NCI-H1694 treated with DMSO at 0.1 percent for 48 hours (cell line): ENCODE results near the gene SLC24A4.

Experiments used
- DNase-seq: peaks from one replicate; lab custom pipeline; 2025; lab: John Stamatoyannopoulos, UW

SLC24A4 gene

DNA sequence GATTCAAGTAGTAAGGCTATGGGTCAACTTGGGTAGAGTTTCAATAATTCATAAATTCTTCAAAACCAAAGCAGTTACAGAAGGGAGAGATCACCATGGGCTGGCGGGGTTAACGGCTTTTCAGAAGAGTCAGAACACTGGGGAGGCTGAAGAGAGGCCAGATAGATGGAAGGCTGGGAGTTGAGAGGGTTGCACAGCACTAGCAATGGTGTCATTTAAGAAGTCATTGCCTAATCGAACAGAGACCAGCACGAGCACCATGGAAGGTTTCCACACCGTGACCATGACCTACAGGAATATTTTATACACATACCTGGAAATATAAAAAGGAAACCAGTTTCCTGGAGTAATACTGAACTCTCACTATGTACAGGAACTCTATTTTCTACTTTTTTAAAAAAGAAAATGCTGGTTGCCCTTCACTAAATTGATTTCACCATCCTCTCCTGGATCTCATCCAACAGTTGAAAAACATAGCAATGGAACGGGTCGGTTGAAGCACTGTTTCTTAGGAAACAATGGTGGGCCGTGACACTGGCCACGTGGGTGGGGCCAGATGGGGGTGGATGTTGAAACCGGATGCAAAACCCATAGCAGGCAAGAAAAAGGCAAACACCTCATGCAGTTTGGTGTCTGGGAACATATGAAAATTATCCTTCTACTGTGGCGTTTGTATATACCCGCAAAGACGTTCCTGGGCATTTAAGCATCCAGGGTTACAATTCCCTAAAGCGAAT lies 152.7 kb downstream of the SLC24A4 start:
- no peak for DNase-seq

DNA sequence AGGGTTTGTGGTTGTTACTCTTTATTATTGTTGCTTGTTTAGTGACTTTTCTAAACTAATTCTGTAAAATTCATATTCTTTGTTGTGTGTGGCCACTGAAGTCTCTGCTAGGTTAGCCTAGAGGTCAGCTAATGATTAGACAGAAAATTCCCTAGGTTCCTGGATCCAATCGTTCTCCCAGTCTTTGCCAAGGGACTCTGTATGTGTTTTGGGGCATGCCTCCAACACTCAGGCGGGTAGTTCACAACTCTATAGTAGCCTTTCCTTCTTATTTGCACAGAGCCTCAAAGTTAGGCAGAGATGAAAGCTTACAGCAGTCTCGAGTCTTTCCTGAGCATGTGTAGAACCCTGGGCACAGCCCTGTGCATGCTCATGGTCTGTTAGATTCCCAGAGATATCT lies 157.9 kb downstream of the SLC24A4 start:
- no peak for DNase-seq

DNA sequence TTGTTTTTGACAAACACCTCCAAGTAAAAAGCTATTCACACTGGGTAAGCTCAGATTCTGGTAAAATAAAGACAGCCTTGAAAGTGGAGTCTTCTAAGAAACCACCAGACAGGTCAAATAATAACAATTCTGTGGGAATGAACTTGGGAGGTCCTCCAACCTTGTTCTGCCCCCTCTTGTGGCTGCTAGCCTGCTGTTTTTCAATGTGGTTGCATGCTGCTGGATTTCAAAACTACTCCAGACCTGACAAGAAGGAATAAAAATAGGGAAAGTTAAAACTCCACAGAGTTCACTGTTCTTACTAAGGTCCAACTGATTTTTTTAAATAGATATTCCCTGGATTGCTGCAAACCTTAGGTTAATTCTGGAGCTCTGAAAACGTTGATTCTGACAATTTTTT lies 158.4 kb downstream of the SLC24A4 start:
- peak; percentile 8 for DNase-seq

DNA sequence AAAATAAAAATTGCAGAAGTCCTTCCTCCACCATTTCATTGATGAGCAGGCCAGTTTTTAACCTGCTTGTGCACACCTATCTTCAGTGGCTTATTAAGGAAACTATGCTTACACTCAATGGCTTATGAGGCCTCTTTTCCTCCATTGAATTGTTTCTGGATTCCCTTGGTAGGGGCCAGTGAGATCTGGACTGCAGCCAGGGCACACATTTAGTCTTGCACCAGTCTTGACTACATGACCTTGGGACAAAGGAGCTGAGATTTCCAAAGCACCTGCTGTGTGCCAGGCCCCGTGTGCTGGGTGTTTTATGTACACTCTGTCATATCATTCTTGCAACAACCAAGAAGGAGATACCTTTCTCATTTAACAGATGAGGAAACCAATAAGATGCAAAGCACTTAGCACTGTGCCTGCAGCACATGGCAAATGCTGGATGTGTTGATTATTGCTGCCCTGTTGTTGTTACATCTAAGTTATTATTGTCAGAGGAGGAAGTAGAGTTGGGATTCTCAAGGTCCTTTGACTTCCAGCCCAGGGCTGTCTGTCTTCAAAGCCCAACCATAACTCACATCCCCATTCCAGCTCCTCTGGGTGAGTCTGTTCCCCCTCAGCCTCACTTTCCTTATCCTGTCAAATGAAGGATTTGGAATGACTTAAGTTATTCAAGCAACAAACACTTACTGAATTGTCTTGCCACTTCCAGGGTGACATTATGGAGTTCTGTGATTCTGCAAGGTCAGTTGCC lies 159.0 kb downstream of the SLC24A4 start:
- no peak for DNase-seq

DNA sequence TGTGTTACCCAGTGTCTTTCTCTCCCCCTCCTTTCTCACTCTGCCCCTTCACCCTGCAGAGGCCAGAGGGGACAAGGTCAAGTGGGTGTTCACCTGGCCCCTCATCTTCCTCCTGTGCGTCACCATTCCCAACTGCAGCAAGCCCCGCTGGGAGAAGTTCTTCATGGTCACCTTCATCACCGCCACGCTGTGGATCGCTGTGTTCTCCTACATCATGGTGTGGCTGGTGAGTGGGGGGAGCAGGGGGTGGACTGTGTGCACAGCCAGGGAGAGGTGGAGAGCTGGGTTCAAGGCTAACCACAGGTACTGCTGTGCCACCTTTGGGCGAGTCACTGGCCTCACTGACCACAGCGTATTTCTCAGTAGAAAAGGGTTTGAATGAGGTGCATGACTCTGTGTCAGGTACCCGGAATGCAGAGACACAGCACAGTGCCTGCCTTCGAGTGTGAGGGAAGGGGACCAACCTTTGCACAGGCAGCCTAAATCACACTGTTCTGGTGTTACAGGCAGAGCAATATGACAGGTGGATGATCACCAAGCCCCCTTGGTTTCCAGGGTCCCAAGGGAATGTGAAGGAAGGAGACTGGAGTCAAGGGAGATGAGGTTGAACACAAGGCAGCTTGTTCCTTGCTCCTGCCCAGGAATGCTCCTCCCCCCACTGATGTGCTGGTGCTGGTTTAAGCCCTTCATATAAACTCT lies 159.8 kb downstream of the SLC24A4 start:
- DNase-seq = no peak

DNA sequence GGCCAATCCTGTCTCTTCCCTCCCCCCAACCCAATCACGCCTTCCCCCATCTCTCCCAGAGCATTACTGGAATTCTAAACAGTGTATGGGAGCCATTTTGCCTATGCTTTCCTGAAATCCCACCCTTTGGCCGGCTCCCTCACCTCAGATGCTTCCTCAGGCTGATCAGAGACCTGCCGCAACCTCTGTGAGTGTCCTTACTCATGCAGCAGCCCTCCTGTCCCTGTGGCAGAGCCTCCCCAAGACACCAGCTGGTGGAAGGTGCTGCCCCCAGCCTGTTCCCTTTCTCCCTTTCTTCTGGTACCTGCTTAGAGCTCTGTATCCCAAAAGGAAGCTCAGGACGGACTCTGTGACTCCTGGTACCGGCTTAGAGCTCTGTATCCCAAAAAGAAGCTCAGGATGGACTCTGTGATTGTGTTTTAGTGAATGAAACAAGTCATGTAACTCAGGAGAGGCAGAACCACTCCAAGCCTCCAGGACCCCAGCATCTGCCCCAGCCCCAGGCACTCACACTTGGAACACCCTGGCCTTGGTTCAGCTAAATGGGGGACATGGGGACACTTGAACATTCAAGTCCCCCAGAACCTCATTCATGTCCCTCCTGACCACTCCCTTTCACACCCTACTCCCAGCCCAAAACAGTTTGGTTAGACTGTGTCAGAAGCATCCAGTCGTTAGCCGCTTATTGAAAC lies 161.3 kb downstream of the SLC24A4 start:
- DNase-seq = no peak

DNA sequence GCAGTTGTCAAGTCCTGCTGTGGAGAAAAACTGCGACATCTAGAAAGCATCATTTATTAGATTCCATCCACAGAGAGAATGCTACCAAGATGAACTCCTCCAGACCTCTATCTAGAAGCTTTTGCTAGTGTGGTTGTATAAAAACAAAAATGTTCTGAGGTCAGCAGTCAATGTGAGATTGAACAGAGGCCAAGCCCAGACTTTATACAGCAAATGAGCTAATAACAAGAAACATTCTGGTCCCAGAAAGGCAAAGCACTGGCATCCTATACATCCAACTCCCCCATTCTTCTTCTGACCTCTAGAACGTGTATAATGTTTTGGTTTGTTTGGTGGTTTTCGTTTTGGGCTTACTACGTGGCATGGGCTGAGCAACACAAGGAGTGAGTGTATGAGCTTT lies 163.9 kb downstream of the SLC24A4 start:
- DNase-seq = no peak

DNA sequence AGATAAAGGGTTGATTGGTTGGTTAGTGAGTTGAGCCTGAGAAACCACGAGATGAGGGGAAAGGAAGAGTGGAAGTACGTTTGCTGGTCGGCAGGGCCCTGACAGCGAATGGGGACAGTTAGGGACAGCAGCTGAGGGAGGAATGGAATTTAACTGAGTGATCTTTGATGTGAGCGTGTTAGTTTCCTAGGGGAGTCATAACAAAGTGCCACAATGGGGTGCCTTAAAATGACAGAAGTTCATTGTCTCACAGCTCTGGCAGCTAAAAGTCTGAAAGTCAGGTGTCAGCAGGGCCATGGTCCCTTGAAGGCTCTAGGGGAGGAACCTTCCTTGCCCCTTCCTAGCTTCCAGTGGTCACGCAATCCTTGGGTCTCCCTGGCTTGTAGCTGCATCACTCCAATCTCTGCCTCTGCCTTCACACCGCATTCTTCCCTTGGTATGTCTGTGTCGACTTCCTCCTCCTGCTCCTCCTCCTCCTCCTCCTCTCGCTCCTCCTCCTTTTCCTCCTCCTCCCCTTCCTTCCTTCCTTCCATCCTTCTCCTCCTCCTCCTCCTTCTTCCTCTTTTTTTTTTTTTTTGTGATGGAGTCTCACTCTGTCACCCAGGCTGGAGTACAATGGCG lies 164.7 kb downstream of the SLC24A4 start:
- DNase-seq = no peak

DNA sequence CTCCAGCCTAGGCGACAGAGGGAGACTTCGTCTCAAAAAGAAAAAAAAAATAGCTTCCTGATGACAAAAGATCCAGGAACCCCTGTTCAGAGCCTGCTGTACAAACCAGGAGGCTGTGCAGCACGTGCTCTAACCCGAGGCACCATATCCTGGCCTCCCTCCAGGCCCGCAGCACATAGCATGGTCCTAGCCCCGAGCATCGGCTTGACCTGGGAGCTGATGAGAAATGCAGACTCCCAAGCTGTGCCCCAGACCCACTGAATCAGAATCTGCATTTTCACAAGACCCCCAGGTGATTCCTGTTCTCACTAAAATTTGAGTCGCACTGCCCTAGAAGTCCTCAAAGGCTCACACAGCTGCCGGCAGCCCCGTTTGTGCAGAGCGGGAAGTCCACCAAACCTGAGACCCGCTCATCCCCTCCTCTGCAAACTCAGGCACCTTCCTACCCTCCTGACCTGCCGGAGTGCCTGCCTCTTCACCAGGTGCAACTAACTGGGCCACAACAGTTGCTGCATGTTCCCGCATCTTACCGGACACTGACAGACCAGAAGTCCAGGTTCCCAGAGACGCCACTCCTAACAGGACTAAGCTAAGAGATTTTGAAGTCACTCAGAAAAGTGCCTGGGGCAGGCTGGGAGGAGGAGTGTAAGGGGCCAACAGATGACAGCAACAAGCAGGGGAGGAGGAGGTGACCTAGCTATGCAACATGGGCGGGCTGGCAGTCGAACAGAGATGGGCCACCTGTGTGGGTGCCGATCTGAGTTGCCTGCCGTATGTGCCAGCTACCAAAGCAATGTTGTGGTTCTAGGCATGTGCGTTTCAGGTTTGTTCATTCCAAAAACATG lies 166.7 kb downstream of the SLC24A4 start:
- no peak for DNase-seq

DNA sequence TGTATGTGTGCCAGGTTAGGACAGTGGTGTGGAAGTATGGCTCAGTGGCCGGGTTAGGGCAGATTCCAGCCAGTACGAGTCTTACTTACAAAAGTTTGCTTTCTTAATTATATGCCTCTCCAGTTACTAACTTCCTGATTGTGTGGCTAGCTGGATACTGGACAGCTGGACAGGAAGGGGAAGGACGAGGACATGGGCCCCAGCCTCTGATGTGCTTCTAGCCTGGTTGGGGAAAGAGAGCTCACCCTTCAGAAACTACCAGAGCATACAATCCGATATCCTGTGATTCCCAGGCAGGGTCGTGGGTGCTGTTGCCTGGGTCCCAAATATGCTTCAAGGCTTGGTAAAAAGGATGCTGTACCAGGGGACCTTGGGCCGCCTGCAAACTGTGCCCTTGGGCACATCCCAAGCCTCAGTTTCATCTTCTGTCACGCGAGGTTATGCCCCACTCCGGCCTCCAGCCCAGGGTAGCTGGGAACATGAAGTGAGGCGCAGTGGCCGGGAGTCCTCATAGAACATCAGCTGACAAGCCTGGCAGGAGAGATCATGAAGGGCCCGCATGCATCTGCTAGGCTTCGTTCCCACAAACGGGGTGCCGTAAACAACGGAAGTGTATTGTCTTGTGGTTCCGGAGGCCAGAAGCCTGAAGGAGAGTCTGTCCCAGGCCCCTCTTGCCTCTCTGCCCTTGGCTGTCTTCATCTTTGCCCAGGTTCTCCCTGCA lies 167.4 kb downstream of the SLC24A4 start:
- DNase-seq = no peak

DNA sequence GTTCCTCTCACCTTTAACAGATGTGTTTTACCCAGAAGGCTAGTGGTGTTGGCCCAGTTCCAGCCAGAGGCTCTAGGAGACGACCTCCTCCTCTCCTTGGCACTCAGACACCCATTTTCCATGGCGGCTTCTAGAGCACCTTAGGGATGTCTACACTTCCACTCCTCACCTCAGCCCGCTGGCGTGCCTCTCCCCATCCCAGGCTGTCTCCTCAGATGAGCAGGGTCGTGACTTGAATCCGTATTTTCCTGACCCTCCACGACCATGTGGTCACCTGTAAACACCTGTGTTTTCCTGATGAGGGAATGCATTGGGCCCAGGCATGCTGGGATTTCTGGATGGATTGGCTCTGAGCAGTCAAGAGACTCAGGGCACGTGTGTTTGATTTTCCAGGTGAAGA lies 168.8 kb downstream of the SLC24A4 start:
- no peak for DNase-seq

DNA sequence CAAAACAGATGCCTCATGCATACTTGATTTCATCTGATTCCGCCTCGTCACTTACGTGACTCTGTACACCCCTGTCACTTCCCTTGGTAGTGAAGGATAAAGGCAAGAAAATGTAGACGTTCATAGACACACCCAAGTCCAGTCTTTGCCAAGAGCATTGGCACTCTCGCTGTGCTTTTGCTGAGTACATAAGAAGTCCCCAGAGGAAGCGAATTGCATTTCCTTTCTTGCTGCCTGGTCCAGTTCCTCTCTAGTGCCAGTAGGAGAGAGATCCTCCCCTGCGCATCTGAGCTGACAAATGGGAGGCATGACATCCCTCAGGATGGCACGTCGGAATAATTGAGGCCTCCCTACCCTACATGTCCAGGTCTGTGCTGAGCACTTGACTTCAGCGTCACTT lies 169.3 kb downstream of the SLC24A4 start:
- DNase-seq = no peak

DNA sequence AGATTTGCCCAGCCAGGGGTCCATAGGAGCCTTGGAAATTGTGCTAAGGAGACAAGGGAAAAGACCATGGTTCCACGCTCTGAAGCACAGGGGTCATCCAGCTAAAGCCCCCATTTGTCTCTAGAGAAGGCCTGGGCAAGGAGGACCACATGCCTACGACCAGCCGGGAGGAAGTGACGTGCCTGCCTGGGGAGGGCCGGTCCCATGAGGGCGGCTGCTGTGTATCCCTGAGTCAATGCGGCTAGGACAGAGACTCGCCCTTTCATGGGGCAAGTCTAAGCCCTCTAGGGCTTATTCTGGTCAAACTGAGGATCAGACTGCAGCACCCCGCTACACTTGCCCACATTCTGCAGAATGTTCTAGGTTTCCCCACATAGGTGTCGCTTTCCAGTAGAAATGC lies 170.1 kb downstream of the SLC24A4 start:
- DNase-seq = no peak

DNA sequence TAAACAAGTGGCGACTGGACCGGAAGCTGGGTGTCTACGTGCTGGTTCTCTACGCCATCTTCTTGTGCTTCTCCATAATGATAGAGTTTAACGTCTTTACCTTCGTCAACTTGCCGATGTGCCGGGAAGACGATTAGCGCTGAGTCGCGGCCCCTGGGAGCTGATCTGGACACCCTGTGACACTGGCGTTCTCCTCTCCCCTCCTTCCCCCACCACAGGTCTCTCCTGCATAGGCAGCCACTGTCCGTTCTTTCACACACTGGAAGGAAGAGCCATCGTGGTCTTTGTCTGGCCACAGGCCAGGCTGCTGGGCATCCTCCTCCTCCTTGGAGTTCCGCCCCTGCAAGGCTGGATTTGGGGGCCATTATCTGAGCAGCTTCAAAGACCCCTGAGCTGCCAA lies 170.5 kb downstream of the SLC24A4 start:
- DNase-seq = no peak

DNA sequence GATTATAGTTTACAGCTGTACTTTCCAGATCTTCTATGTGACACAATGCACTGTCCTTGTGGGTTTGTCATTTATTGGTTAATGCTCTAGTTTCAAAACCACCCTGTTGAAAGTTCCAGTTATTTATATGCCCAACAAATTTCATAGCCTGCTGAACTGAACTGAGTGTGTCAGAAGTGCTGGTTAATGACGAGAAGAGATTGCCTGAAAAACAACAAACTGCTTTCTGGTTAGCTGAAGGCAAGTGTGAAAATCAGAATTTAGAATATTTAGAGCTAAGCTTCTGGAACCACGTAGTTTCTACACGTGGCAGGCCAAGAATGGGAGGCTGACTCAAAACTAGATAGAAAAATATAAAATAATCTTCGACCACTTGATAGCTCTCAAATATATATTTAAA lies 171.5 kb downstream of the SLC24A4 start:
- no peak for DNase-seq

DNA sequence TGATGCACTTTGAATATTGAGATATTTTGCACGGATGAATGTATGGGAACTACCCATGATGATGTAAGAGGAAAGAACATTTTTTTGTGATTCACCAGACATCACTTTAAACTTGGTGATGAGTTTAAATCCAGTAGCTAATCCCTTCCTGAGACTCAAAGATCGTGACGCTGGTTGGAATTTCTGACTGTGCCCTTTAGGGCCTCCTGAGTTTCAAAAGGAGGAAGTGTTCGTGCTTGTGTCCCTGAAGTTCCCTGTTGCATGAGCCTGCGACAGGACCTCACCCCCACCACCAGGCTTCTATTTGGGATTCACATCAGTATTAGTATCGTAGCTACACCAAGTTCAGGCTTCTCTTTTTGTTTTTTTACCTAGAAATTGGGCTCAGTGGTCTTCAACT lies 172.1 kb downstream of the SLC24A4 start:
- no peak for DNase-seq

DNA sequence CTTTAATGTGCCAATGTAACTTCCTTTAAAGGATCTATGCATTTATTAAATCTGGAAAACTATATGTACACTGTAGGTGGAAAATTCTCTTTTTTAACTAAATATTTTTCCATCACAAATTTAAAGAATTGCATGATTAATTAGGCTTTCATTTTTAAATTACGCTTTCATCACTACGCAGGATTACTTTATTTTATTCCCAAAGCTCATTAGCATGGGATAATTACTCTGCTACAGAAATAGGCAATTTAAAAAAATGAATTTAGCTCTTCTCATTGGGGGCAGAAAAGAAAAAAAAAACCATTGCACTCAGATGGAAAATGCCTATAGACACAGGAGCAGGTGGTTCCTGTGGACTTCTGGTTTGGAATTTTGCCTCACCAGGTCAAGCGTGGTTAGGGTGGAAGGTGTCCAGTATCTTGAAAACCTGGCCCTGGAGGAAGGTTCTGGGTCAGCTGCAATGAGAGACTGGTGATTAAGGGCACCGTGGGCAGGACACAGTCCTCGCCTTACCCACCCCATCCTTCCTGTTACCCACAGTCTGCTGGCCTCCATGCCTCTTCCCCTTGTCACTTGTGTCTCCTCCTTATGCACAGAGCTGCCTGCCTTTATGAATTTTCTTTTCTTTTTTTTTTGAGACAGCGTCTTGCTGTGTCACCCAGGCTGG lies 173.4 kb downstream of the SLC24A4 start:
- DNase-seq = no peak

DNA sequence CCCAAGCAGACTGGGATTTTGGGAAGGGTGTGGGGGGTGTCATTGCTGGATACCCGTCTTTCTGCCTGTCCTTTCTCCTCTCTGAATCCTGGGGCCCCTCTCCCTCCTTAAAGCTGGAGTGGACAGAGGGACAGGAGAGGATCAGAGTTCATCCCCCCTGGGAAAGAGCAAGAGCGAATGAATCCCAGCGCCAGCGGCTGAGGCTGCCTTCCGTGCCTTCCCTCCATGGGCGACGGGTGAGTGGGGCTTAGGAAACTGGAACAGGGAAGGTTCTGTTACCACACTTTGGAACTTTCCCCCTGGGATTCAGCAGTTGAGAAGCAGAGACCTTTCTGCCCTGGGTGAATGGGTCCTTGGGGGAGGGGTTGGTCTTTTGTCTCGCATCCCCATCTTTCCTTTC lies 174.4 kb downstream of the SLC24A4 start:
- DNase-seq = no peak

DNA sequence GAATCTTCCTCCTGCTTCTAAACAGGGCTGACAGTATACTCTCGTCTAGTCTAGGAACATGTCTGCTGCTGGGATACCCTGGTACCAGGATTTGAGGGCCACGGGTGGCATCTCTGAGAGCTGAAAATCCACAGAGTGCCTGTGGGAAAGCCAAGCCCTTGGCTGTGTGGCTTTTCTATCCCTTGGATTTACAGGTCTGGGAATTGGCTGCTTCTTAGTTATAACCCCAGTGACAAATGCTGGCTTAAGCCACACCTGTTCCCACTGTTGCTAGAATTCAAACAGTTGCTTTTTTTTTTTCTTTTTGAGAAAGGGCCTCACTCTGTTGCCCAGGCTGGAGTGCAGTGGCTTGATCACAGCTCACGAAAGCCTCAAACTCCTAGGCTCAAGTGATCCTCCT lies 176.3 kb downstream of the SLC24A4 start:
- no peak for DNase-seq

DNA sequence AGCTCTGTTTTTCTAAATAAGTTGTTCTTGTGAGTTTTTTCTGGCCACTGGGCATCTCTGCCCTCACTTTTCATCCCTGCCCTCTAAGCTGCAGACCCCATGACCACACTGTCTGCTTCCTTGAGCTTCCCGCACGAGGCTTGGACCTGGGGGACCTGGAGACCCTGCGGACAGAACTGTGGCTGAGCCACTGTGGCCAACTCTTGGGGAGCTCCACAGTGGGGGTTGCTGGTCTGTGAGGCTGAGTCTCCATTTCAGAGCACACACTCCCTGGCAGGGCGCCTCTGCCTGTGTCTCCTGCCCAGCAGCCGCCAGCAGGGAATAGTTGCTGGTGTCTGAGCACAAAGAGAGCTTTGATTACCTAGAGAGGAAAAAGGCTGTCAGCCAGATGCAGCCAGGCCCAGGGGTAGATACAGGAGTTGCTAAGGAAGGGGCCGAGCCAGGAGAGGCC lies 177.6 kb downstream of the SLC24A4 start:
- no peak for DNase-seq
